ENCODE results near the gene APOBR.

Gene APOBR

GRCh38 chr16:28492511-28492910 is 1.9 kb upstream of the APOBR start:
- 41% methylated on average over 3 of the region's 4 CpGs for WGBS
- no peaks in the 10 kb centered on the region for H3K9me3 ChIP-seq (ENCODE audit: control insufficient read depth, low read length)
- H3K4me2 ChIP-seq (ENCODE audit: low read length, poor library complexity, severe bottlenecking), result no peak overlapping the region
- no peak overlapping the region for H2BK15ac ChIP-seq (ENCODE audit: low read depth, poor library complexity, severe bottlenecking)
- peak overlapping the region; percentile 98 for H3K27ac ChIP-seq (ENCODE audit: low read length, poor library complexity, severe bottlenecking)
- H4K8ac ChIP-seq (ENCODE audit: low read length), result no peak overlapping the region
- H4K91ac ChIP-seq (ENCODE audit: low read length), result no peak overlapping the region
- H2AFZ ChIP-seq (ENCODE audit: low read depth, low read length), result no peak overlapping the region
- no peak overlapping the region for H3K18ac ChIP-seq (ENCODE audit: low read depth in 1 of 2, low read length in 2 of 2)
- no peak overlapping the region for H3K14ac ChIP-seq (ENCODE audit: low read length in 2 of 2)
- peaks cover 9% of the 10 kb centered on the region for H3K79me1 ChIP-seq (replicated peaks; ENCODE audit: low read length, poor library complexity, severe bottlenecking)
- H2BK5ac ChIP-seq (ENCODE audit: low read depth, low read length, poor library complexity, severe bottlenecking), result no peak overlapping the region
- no peak overlapping the region for H2BK12ac ChIP-seq (ENCODE audit: low read length in 2 of 2)
- H3K4me3 ChIP-seq (ENCODE audit: insufficient read depth in 1 of 2, low read depth in 1 of 2, low read length in 2 of 2), result peak overlapping the region in 1 of 2 experiments; percentile 100
- H3K4me1 ChIP-seq (ENCODE audit: control insufficient read depth, insufficient read depth, low read depth, low read length), result no peaks in the 10 kb centered on the region
- no peak overlapping the region for H3K23ac ChIP-seq (ENCODE audit: low read length in 2 of 2)
- no peak for DNase-seq
- no peak overlapping the region for H3K4ac ChIP-seq (ENCODE audit: low read depth in 1 of 2, low read length in 2 of 2)
- H2BK120ac ChIP-seq (ENCODE audit: low read depth, low read length), result no peak overlapping the region
- peaks cover 0 to 3% of the 10 kb centered on the region in 2 experiments for H3K27me3 ChIP-seq (ENCODE audit: control insufficient read depth in 1 of 2, insufficient read depth in 1 of 2, low read length in 2 of 2)
- H3K9ac ChIP-seq (ENCODE audit: low read length), result peak overlapping the region; percentile 95
- no peak overlapping the region for H2AK5ac ChIP-seq (ENCODE audit: low read length, severe bottlenecking)
- peaks cover 12 to 16% of the 10 kb centered on the region in 2 experiments for H3K36me3 ChIP-seq (ENCODE audit: control insufficient read depth in 1 of 2, insufficient read depth in 2 of 2, low read depth in 1 of 2, low read length in 2 of 2)

GRCh38 chr16:28495098-28495793 is 803 bp downstream of the APOBR start:
- Histone ChIP-seq H3K4me3 (ENCODE audit: insufficient read depth in 1 of 2, low read depth in 1 of 2, low read length in 2 of 2) (no peak overlapping the region), H3K9me3 (ENCODE audit: control insufficient read depth, low read length) (no peaks in the 10 kb centered on the region), H3K9ac (ENCODE audit: low read length) (no peak overlapping the region), H2BK12ac (ENCODE audit: low read length in 2 of 2) (no peak overlapping the region), H3K27ac (ENCODE audit: low read length, poor library complexity, severe bottlenecking) (no peak overlapping the region), H3K36me3 (ENCODE audit: control insufficient read depth in 1 of 2, insufficient read depth in 2 of 2, low read depth in 1 of 2, low read length in 2 of 2) (no peaks in the 10 kb centered on the region), H3K4ac (ENCODE audit: low read depth in 1 of 2, low read length in 2 of 2) (no peak overlapping the region), H2AK5ac (ENCODE audit: low read length, severe bottlenecking) (no peak overlapping the region), H2BK5ac (ENCODE audit: low read depth, low read length, poor library complexity, severe bottlenecking) (no peak overlapping the region), H3K27me3 (ENCODE audit: control insufficient read depth in 1 of 2, insufficient read depth in 1 of 2, low read length in 2 of 2) (peaks cover 0 to 24% of the 10 kb centered on the region in 2 experiments), H3K14ac (ENCODE audit: low read length in 2 of 2) (no peak overlapping the region), H2AFZ (ENCODE audit: low read depth, low read length) (peak overlapping the region; percentile 30), H2BK120ac (ENCODE audit: low read depth, low read length) (no peak overlapping the region), H3K4me1 (ENCODE audit: control insufficient read depth, insufficient read depth, low read depth, low read length) (peaks cover 4% of the 10 kb centered on the region), H4K91ac (ENCODE audit: low read length) (no peak overlapping the region), H3K18ac (ENCODE audit: low read depth in 1 of 2, low read length in 2 of 2) (no peak overlapping the region), H3K4me2 (ENCODE audit: low read length, poor library complexity, severe bottlenecking) (no peak overlapping the region), H3K23ac (ENCODE audit: low read length in 2 of 2) (no peak overlapping the region), H2BK15ac (ENCODE audit: low read depth, poor library complexity, severe bottlenecking) (no peak overlapping the region), H4K8ac (ENCODE audit: low read length) (peak overlapping the region; percentile 10), H3K79me1 (replicated peaks; ENCODE audit: low read length, poor library complexity, severe bottlenecking) (peaks cover 7% of the 10 kb centered on the region)
- DNase-seq, result no peak
- WGBS, result 85% methylated on average over 13 of the region's 13 CpGs

GRCh38 chr16:28495795-28496749 is 1.6 kb downstream of the APOBR start:
- DNase-seq, result no peak
- H3K27me3 ChIP-seq (ENCODE audit: control insufficient read depth in 1 of 2, insufficient read depth in 1 of 2, low read length in 2 of 2), result peaks cover 0 to 24% of the 10 kb centered on the region in 2 experiments
- H3K4ac ChIP-seq (ENCODE audit: low read depth in 1 of 2, low read length in 2 of 2), result no peak overlapping the region
- peak overlapping the region; percentile 10 for H4K8ac ChIP-seq (ENCODE audit: low read length)
- no peak overlapping the region for H3K9ac ChIP-seq (ENCODE audit: low read length)
- H3K23ac ChIP-seq (ENCODE audit: low read length in 2 of 2), result no peak overlapping the region
- H3K36me3 ChIP-seq (ENCODE audit: control insufficient read depth in 1 of 2, insufficient read depth in 2 of 2, low read depth in 1 of 2, low read length in 2 of 2), result no peaks in the 10 kb centered on the region
- H3K79me1 ChIP-seq (replicated peaks; ENCODE audit: low read length, poor library complexity, severe bottlenecking), result peaks cover 7% of the 10 kb centered on the region
- H3K27ac ChIP-seq (ENCODE audit: low read length, poor library complexity, severe bottlenecking), result no peak overlapping the region
- no peak overlapping the region for H2BK15ac ChIP-seq (ENCODE audit: low read depth, poor library complexity, severe bottlenecking)
- H3K4me3 ChIP-seq (ENCODE audit: insufficient read depth in 1 of 2, low read depth in 1 of 2, low read length in 2 of 2), result no peak overlapping the region
- H2BK12ac ChIP-seq (ENCODE audit: low read length in 2 of 2), result no peak overlapping the region
- no peaks in the 10 kb centered on the region for H3K9me3 ChIP-seq (ENCODE audit: control insufficient read depth, low read length)
- no peak overlapping the region for H3K14ac ChIP-seq (ENCODE audit: low read length in 2 of 2)
- H2AFZ ChIP-seq (ENCODE audit: low read depth, low read length), result no peak overlapping the region
- H2BK120ac ChIP-seq (ENCODE audit: low read depth, low read length), result no peak overlapping the region
- H2AK5ac ChIP-seq (ENCODE audit: low read length, severe bottlenecking), result no peak overlapping the region
- no peak overlapping the region for H4K91ac ChIP-seq (ENCODE audit: low read length)
- H3K4me2 ChIP-seq (ENCODE audit: low read length, poor library complexity, severe bottlenecking), result no peak overlapping the region
- H3K18ac ChIP-seq (ENCODE audit: low read depth in 1 of 2, low read length in 2 of 2), result no peak overlapping the region
- no peak overlapping the region for H2BK5ac ChIP-seq (ENCODE audit: low read depth, low read length, poor library complexity, severe bottlenecking)
- WGBS, result 87% methylated on average over 20 of the region's 20 CpGs
- H3K4me1 ChIP-seq (ENCODE audit: control insufficient read depth, insufficient read depth, low read depth, low read length), result peaks cover 4% of the 10 kb centered on the region

DNA sequence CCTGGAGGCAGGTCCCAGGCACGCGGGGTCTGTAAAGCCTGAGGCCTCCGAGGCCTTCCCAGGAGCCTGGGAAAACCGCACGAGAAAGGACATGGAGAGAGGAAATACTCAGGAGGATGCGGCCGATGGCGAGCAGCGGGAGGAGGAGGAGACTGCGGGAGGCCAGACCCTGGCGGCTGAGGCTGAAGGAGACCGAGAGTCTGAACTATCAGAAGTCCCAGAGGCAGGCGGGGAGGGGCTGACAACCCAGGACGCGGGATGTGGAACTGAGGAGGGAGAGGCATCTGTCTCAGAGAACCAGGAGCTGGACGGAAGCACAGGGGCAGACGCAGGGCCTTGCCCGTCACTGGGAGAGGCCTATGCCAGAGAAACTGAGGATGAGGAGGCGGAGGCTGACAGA is 2.4 kb downstream of the APOBR start:
- Histone ChIP-seq H3K27ac (ENCODE audit: low read length, poor library complexity, severe bottlenecking) (no peak overlapping the region), H2AK5ac (ENCODE audit: low read length, severe bottlenecking) (no peak overlapping the region), H4K91ac (ENCODE audit: low read length) (no peak overlapping the region), H3K4me3 (ENCODE audit: insufficient read depth in 1 of 2, low read depth in 1 of 2, low read length in 2 of 2) (no peak overlapping the region), H3K14ac (ENCODE audit: low read length in 2 of 2) (no peak overlapping the region), H3K79me1 (replicated peaks; ENCODE audit: low read length, poor library complexity, severe bottlenecking) (no peaks in the 10 kb centered on the region), H3K9me3 (ENCODE audit: control insufficient read depth, low read length) (no peaks in the 10 kb centered on the region), H3K36me3 (ENCODE audit: control insufficient read depth in 1 of 2, insufficient read depth in 2 of 2, low read depth in 1 of 2, low read length in 2 of 2) (no peaks in the 10 kb centered on the region), H3K18ac (ENCODE audit: low read depth in 1 of 2, low read length in 2 of 2) (no peak overlapping the region), H3K4me1 (ENCODE audit: control insufficient read depth, insufficient read depth, low read depth, low read length) (peaks cover 4% of the 10 kb centered on the region), H2BK12ac (ENCODE audit: low read length in 2 of 2) (no peak overlapping the region), H2BK120ac (ENCODE audit: low read depth, low read length) (no peak overlapping the region), H2AFZ (ENCODE audit: low read depth, low read length) (no peak overlapping the region), H3K9ac (ENCODE audit: low read length) (no peak overlapping the region), H3K27me3 (ENCODE audit: control insufficient read depth in 1 of 2, insufficient read depth in 1 of 2, low read length in 2 of 2) (peaks cover under 1 to 32% of the 10 kb centered on the region in 2 experiments), H3K4me2 (ENCODE audit: low read length, poor library complexity, severe bottlenecking) (no peak overlapping the region), H2BK15ac (ENCODE audit: low read depth, poor library complexity, severe bottlenecking) (no peak overlapping the region), H4K8ac (ENCODE audit: low read length) (no peak overlapping the region), H3K4ac (ENCODE audit: low read depth in 1 of 2, low read length in 2 of 2) (no peak overlapping the region), H3K23ac (ENCODE audit: low read length in 2 of 2) (no peak overlapping the region), H2BK5ac (ENCODE audit: low read depth, low read length, poor library complexity, severe bottlenecking) (no peak overlapping the region)
- DNase-seq, result no peak
- WGBS, result 83% methylated on average over 19 of the region's 19 CpGs
